Uterus (tissue), 2 donors: ENCODE data around the gene HIVEP3.

Source experiments
- CTCF ChIP-seq, 4 experiments: fragments of 200-600 bp in 2 of 4; fragments of 450-650 bp in 2 of 4; sonication (generic) in 2 of 4; IDR thresholded peaks; one replicate each; pipeline ENCODE4 v1.5.1; 2016 to 2019; ENCODE audit warnings: antibody characterized with exemption in 4 of 4, mild to moderate bottlenecking in 2 of 4, moderate library complexity in 1 of 4
- POLR2A ChIP-seq, 2 donors: fragments of 450-650 bp; IDR thresholded peaks; one replicate each; pipeline ENCODE4 v1.6.1; 2016; ENCODE audit warnings: antibody characterized with exemption in 2 of 2, mild to moderate bottlenecking in 1 of 2, moderate library complexity in 1 of 2

GRCh38 chr1:41466146-41466545, 452.6 kb downstream of the HIVEP3 start:
- TF ChIP-seq CTCF (IDR thresholded peaks at IDR 0.05) = no peak
- TF ChIP-seq POLR2A (IDR thresholded peaks at IDR 0.05) = no peak
